ENCODE results near the gene PRM1. TPM values are rescaled to one million over a fixed set of nuclear protein-coding genes. Genes with fewer than 3 reads are reported as not detected.

The PRM1 gene
- not detected in 2 replicates for total RNA-seq

GRCh38 chr16:11280616-11281522, at the start of gene PRM1:
TSS of gene PRM1 (minus strand) at chr16:11281330. CDS start at chr16:11281238, 92 bp downstream.

DNA sequence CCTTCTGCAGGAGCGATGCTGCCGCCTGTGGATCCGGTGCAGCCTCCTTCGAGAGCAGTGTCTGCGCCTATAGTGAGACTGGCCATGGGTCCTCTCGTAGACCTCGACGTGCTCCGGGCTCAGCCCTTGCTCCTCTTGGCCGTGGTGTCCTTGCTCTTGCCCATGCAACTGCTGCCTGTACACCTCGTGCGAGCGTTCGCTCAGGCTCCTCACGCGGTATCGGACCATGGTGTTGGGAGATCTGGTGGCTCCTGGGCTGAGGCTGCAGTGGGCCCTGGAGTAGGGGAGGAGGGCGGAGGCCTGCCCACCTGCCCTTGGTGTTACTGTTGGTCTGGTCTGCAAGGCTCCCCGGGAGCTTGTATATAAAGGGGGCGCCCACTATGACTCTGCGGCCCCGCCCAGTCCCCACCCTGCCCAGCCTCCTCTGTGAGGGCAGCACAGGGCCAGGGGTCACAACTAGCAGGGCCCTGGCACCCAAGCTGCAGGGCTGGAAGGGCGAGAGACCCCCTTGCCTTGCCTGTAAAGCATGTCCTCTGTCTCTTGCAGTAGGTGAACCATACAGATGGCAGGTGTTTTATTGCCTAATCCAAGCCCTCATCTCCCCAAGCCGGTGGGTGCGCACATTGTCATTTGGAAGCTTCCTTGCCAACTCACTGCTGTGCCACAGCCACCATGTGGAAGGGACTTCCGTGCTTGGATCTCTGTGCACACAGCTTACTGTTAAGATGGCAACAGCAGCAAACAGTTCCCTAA, 4.8 kb downstream of the PRM1 start, which contains the start of gene PRM2:
Gene PRM2 (minus strand): TSS at position 338 of the 753 bp plus-strand sequence. CDS start 110 bp downstream, at position 228.

GRCh38 chr16:11272921-11273720, 8.0 kb downstream of the PRM1 start, which contains the start of gene PRM3:
TSS of gene PRM3 (minus strand) at chr16:11273629. CDS start at chr16:11273595, 34 bp downstream.

DNA sequence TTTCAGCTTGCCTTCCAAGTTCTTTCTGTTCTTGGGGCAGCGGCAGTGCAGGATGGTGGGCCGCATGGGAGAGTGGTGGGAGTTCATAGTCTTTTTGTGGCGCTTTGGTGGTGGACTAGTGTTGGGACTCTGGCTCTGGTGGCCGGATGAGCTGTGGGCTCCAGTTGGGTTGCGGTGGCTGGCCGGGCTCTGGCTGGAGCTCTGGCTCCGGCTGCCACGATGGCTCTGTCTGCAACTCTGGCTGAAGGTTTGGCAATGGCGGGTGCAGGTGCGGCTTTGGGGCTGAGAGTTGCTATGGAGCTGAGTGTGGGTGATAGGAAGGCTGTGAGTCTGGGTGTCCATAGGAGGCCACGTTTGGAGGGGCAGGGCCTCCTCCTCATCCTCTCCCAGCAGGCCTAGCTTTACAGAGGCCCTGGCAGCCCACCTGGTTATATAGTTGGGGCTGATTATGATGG, 12.2 kb downstream of the PRM1 start, which contains the start of gene TNP2:
Gene TNP2 (minus strand): TSS at position 405 of the 455 bp plus-strand sequence. CDS start 63 bp downstream, at position 342.

DNA sequence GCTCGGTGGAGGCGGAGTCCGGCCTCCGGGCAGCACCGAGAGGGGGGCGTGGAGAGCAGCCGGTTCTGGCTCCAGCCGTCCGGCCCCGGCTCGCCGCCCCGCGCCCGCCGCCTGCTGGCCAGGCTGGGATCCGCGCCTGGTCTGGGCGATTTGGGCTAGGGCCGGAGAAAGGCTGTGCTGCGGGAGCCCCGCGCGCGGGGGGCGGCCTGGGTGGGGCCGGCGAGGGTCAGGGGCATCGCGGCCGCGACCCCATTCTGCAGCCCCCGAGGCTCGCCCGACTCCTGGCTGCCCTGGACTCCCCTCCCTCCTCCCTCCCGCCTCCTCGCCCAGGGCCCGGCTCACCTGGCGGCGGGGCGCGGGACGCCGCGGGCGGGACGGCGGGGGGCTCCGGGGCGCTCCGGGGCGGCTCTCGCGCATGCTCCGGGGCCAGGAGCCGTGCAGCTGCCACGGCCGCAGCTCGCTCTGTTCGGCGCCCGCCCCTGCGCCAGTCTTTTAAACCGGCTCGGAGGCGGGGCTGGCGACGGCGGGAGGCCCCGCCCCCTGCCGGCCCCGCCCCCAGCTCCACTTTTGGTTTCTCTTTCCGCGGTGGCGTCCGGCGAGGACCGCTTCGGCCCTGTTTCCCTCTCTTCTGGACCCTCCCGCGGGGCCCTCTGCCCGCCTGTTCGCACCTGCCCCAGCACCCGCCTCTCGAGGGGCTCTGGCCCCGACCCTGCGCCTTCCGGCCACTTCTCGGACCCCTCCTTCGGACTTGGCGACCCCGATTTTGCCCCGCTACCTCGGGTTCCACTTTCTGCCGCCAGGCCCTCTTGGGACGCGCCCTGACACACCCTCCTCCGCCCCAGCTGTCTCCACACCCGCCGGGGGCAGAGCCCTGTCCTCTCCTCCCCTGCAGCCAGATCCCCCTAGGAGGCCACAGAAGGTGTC, 25.1 kb downstream of the PRM1 start, which contains the start of gene SOCS1:
Gene SOCS1 (minus strand): TSS at position 468 of the 924 bp plus-strand sequence. CDS start 726 bp downstream, outside the sequence.

Small RNAs within 50 kb of the gene (small RNA-seq; reads per million reads assigned to genes)
- not detected for gene MIR548H2 (ENCODE audit: low replicate concordance)
- not detected for gene RF00019 (ENCODE audit: low replicate concordance)
- not detected for gene RF00554 (ENCODE audit: low replicate concordance)

Other genes starting within 250 kb of the PRM1 start
- 10.5 and 12.2 TPM in 2 replicates for gene SOCS1, start 25.1 kb downstream of the PRM1 start, total RNA-seq
- not detected in 2 replicates for gene TNP2, start 12.0 kb downstream of the PRM1 start, total RNA-seq
- gene PRM3, start 7.7 kb downstream of the PRM1 start, total RNA-seq, result not detected in 2 replicates
- not detected in 2 replicates for gene PRM2, start 4.8 kb downstream of the PRM1 start, total RNA-seq
- 2.2 and 7.0 TPM in 2 replicates for gene RMI2, start 64.1 kb upstream of the PRM1 start, total RNA-seq

Data from placental pericyte (primary cell).